OCI-LY3 (cell line): Measurements from ENCODE around the gene IGFBP1.

Experiments
- H2AFZ ChIP-seq: fragments of 200-600, 300-600 bp; shearing (Covaris generic); 2 replicates; pipeline ENCODE4 v1.6.0; 2014; ENCODE audit warnings: antibody characterized with exemption, low read depth, low read length
- H3K27ac ChIP-seq: fragments of 200-600, 300-600 bp; sonication (generic); 2 replicates; pipeline ENCODE4 v1.5.1; 2014; ENCODE audit warnings: mild to moderate bottlenecking, low read length, moderate library complexity, mixed read lengths
- H3K27me3 ChIP-seq: fragments of 200-600, 300-600 bp; sonication (generic); 2 replicates; pipeline ENCODE4 v1.6.1; 2014; ENCODE audit warnings: low read depth, low read length, mixed read lengths
- H3K36me3 ChIP-seq: fragments of 200-600, 300-600 bp; sonication (generic); replicated peaks from 2 replicates; pipeline ENCODE3; 2014; ENCODE audit warnings: low read depth, low read length, mixed read lengths
- H3K4me1 ChIP-seq: fragments of 300-600, 200-600 bp; sonication (generic); 2 replicates; pipeline ENCODE4 v1.6.1; 2014; ENCODE audit warnings: low read length, mixed read lengths
- H3K4me2 ChIP-seq: fragments of 200-600, 300-600 bp; sonication (generic); 2 replicates; pipeline ENCODE4 v1.6.1; 2014; ENCODE audit warnings: low read length, mixed read lengths
- H3K4me3 ChIP-seq: fragments of 300-600, 200-600 bp; sonication (generic); 2 replicates; pipeline ENCODE4 v1.5.1; 2014; ENCODE audit warnings: antibody characterized with exemption, mild to moderate bottlenecking, low read length, moderate library complexity
- H3K79me2 ChIP-seq: fragments of 300-600, 200-600 bp; shearing (Covaris generic); 2 replicates; pipeline ENCODE4 v1.6.1; 2014; ENCODE audit warnings: mild to moderate bottlenecking, low read length, mixed read lengths
- H3K9ac ChIP-seq: fragments of 300-600, 200-600 bp; shearing (Covaris generic); 2 replicates; pipeline ENCODE4 v1.6.0; 2014; ENCODE audit warnings: mild to moderate bottlenecking, low read length, moderate library complexity
- H3K9me3 ChIP-seq: fragments of 200-600, 300-600 bp; shearing (Covaris generic); 2 replicates; pipeline ENCODE4 v1.6.1; 2014; ENCODE audit warnings: low read length, mixed read lengths; ENCODE audit not compliant: insufficient read depth
- H4K20me1 ChIP-seq: fragments of 200-600, 300-600 bp; sonication (generic); 2 replicates; pipeline ENCODE4 v1.6.1; 2016; ENCODE audit warnings: low read length, mixed read lengths; ENCODE audit not compliant: insufficient read depth
- CTCF ChIP-seq: fragments of 200-600, 300-600 bp; sonication (generic); IDR thresholded peaks from 2 replicates; pipeline ENCODE4 v1.5.1; 2014; ENCODE audit warnings: antibody characterized with exemption, low read length, low read depth
- EZH2phosphoT487 ChIP-seq: fragments of 200-600 bp; shearing (Covaris generic); IDR thresholded peaks from 2 replicates; pipeline ENCODE4 v1.6.1; 2018; ENCODE audit warnings: antibody characterized with exemption, mixed run types, low read depth

IGFBP1 gene

GRCh38 chr7:45923818-45924217 is 35.5 kb downstream of the IGFBP1 start:
- Histone ChIP-seq H3K27ac (no peak overlapping the region), H3K27me3 (peaks cover 4% of the 10 kb centered on the region; the same call in 1 of the 2 replicates), H3K9me3 (no peaks in the 10 kb centered on the region), H3K9ac (no peak overlapping the region), H3K4me3 (no peak overlapping the region), H3K79me2 (no peaks in the 10 kb centered on the region), H2AFZ (no peak overlapping the region), H3K36me3 (no peaks in the 10 kb centered on the region), H3K4me1 (peaks cover 5% of the 10 kb centered on the region; the same call in 1 of the 2 replicates), H4K20me1 (no peaks in the 10 kb centered on the region), H3K4me2 (no peak overlapping the region; the same call in 1 of the 2 replicates)
- TF ChIP-seq CTCF (no peak), EZH2phosphoT487 (no peak)

DNA sequence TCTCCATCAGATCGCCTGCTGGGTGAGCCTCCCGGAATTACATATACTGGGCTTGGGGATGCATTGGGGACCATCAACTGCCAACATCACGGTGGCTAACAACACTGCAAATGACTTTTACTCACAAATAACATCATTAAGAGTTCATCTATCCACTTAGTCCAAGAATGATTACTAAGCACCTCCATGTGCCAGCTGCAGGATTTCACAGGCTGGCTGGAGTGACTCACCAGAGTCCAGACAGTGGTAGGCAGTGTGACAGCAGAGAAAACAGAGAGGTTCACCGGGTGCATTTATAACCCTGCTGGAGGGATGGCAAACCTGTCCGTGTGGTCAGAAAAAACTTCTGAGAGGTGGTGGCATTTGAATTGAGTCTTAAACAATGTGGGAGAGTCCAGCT is 36.0 kb downstream of the IGFBP1 start:
- no peaks in the 10 kb centered on the region for H3K36me3 ChIP-seq
- peaks cover 4% of the 10 kb centered on the region; the same call in 1 of the 2 replicates for H3K27me3 ChIP-seq

GRCh38 chr7:45927721-45928120 is 39.4 kb downstream of the IGFBP1 start:
- Histone ChIP-seq H3K4me2 (peak overlapping the region; percentile 20; the same call in 1 of the 2 replicates), H3K27ac (no peak overlapping the region), H3K79me2 (no peaks in the 10 kb centered on the region), H3K4me1 (peaks cover under 1% of the 10 kb centered on the region; the same call in 1 of the 2 replicates), H3K9ac (no peak overlapping the region), H3K27me3 (peaks cover 4% of the 10 kb centered on the region; the same call in 1 of the 2 replicates), H3K4me3 (no peak overlapping the region), H3K9me3 (no peaks in the 10 kb centered on the region), H3K36me3 (no peaks in the 10 kb centered on the region), H2AFZ (peak overlapping the region; percentile 57), H4K20me1 (no peaks in the 10 kb centered on the region)
- TF ChIP-seq EZH2phosphoT487 (no peak), CTCF (no peak)

More for the DNA sequence above, 36.0 kb downstream of the IGFBP1 start:
- H3K9ac ChIP-seq, result no peak overlapping the region
- no peak overlapping the region for H3K4me2 ChIP-seq
- no peaks in the 10 kb centered on the region for H4K20me1 ChIP-seq
- H3K9me3 ChIP-seq, result no peaks in the 10 kb centered on the region
- H3K4me3 ChIP-seq, result no peak overlapping the region
- no peak overlapping the region for H3K27ac ChIP-seq
- H3K79me2 ChIP-seq, result no peaks in the 10 kb centered on the region
- no peak overlapping the region for H2AFZ ChIP-seq
- no peak for TF ChIP-seq CTCF
- TF ChIP-seq EZH2phosphoT487, result no peak
- peaks cover 4% of the 10 kb centered on the region; the same call in 1 of the 2 replicates for H3K4me1 ChIP-seq

GRCh38 chr7:45930967-45931366 is 42.7 kb downstream of the IGFBP1 start:
- Histone ChIP-seq H3K9me3 (no peaks in the 10 kb centered on the region), H3K79me2 (no peaks in the 10 kb centered on the region), H3K27ac (no peak overlapping the region), H4K20me1 (no peaks in the 10 kb centered on the region), H3K9ac (no peak overlapping the region), H3K4me1 (no peaks in the 10 kb centered on the region), H3K4me3 (no peak overlapping the region), H3K27me3 (no peaks in the 10 kb centered on the region), H3K4me2 (no peak overlapping the region), H3K36me3 (no peaks in the 10 kb centered on the region), H2AFZ (no peak overlapping the region)
- TF ChIP-seq EZH2phosphoT487, result no peak
- no peak for TF ChIP-seq CTCF
